ENCODE measurements around the gene SERPINB11.
"Not testable (repeated sequence)": the region's sequence is repeated elsewhere in the genome, so short reads cannot be mapped to it uniquely, and the experiment has no call there.

SERPINB11 gene

DNA sequence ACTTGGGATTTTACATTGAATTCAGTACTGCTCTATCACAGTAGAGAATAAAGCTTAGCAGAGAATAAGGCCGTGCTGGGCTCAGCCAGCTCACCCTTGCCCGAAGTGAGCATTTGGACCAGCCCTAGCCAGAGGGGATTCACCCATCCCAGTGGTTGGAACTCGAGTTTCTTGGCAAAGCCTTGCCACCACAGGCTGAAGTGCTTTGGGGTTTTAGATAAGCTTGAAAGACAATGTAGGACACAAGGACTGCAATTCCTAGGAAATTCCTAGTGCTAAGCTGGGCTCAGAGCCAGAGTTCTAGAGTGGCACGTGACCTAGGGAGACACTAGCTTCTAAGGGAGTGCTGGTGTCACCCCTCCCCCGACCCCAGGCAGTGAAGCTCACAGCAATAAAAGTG is 28.0 kb downstream of the SERPINB11 start:
- no peak for DNase-seq

GRCh38 chr18:63731215-63731614 is 28.5 kb downstream of the SERPINB11 start:
- DNase-seq = no peak

- no peak for DNase-seq
Observed at GRCh38 chr18:63736876-63737275, 34.1 kb downstream of the SERPINB11 start.

- no peak for DNase-seq
Observed at GRCh38 chr18:63741769-63742168, 39.0 kb downstream of the SERPINB11 start.

GRCh38 chr18:63747006-63747405 is 44.2 kb downstream of the SERPINB11 start:
- no peak for DNase-seq

DNA sequence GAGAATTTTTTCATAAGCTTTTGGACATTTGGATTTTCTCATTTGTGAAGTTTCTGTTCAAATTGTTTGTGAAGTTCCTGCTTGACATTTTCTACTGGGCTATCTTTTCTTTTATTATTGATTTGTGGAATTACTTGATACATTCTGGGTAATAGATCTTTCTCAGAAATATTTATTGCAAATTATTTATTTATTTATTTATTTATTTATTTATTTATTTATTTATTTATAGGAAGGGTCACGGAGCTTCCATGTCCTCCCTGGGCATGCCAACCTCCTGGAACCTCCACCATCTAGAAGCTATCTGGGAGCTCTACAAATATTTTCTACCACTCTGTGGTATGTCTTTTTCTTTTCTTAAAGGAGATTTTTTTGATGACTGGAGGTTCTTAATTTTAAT is 46.7 kb downstream of the SERPINB11 start:
- DNase-seq = no peak

DNA sequence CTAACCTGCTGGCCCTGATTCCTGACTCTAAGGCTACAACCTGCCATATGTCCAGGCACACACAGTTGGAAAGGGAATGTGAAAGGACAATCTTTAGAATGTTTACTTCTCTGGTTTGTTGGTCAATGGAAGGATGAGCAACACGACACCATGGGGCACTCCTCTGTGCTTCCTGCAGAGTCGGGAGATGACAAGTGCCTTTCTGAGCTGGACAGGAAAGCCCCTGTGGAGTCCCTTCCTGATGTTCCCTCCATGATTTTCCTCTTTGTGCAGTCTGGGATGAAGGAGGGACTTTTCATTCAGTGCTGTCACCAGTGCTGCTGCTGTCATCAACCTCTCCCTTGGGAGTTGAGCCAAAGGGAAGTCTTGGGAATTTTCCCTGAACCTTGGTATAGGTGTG is 49.9 kb downstream of the SERPINB11 start:
- no peak for DNase-seq

- no peak for DNase-seq
Observed at GRCh38 chr18:63753676-63754075, 50.9 kb downstream of the SERPINB11 start.

- no peak for DNase-seq
Observed at GRCh38 chr18:63757541-63757940, 54.8 kb downstream of the SERPINB11 start.

DNA sequence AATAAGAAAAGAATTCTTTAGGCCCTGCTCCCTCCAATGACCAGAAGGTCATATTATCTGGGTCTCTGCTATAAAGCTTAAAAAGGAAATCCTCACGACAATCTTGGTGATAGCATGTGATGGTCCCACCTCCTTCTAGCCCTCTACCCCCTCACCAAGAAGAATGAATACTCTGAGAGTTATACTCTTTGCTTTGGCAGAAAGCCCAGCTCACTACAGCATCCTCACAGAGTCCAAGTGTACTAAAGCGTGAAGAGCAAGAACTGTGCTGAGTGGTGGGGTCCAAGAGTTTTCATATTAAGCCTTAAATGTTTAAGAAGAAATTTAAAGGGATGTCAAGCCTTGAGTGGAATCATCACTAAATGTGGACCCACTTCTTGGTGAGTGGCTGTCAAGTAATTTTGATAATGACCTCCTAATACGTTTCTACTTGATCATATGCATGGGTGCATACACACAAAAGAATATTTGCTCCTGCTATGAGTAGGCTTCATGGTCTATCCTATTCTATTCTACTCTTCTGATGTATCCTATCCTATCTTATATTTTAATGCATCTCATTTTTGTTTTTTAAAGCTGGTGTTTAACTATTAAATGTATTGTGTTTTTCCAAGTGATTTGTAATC is 56.0 kb downstream of the SERPINB11 start:
- DNase-seq = no peak

GRCh38 chr18:63759786-63760185 is 57.0 kb downstream of the SERPINB11 start:
- DNase-seq = not testable (repeated sequence)

DNA sequence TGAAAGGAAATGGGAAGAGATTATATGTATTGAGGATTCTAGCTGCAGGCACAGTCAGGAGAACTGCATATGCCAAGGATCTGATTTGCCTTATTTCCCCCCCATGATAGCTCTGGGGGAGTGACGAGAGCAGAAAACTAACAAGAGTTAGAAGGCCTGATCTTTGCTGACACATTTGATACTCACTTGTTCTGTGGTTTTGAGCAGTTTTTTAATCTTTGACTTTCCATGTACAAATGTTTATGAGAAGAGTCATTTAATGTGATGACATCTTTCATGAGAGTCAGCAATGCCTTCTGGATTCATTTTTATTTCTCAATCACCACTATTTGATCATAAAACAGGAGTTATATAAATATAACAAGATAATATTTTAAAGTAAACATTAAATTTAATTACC is 59.8 kb downstream of the SERPINB11 start:
- no peak for DNase-seq

DNA sequence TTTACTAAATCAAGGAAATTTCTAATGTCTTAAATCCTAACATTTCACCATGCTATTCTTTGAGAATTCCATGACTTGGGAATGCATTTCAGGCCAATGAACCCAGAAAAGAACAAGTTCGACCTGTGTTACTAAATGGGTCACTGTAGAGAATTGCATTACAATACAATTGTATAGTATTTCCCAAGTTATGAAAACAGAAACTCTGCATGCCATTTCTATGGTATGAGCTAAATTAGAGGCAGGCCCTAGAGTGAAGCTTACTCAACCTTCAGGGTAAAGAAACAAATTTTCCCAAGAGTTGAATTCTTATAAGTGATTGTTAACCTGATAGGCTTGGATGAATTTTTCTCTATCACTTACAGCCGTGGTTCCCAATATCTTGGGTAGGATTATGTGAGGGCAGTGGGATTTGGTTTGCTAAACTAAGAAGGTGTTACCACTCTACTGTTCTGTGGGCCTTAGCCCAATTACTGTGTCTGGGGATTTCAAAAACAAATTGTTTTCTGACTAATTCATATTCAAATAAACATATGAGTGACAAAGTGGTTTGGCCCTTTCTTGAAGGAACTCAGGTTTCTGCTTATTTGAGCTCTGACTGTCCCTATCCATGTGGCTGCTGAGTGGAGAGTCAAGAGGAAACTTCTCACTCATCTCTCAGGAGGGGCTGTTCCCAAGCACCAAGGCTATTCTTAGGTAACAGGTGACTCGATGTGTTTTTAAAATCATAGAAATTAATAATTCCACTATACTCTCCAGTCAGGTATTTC is 61.3 kb downstream of the SERPINB11 start:
- DNase-seq = no peak

DNA sequence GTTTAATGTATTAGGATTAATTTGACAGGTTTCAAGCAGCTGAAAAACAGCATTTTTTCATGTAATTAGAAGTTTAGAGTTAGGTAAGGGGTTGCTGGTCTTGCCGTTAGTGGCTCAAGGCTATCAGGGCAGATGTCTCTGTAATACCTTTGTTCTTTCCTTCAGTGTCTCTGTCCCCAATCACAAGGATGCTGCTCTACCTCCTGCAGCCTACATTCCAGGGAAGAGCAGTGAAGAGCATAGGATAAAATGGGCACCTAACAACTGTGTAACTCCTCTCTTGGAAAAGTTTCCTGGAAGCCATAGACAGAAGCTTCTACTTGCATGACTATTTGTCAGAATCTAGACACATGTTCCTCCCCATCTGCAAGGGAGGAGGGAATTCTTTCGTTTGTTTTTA is 63.1 kb downstream of the SERPINB11 start:
- DNase-seq = no peak

Measured in MV-4-11 (cell line).